A549 (cell line): ENCODE measurements around the gene INSC.

Experiments used
- CHD4 ChIP-seq: fragments of 200-600 bp; sonication (generic); IDR thresholded peaks from 2 replicates; pipeline ENCODE4 v1.6.1; 2016; ENCODE audit warnings: antibody characterized with exemption, mild to moderate bottlenecking, borderline replicate concordance
- JUNB ChIP-seq: fragments of >200 bp; sonication (Bioruptor Twin); formaldehyde crosslinking; IDR thresholded peaks from 2 replicates; pipeline ENCODE4 v1.6.1; 2016
- MYC ChIP-seq: IDR thresholded peaks from 2 replicates; pipeline ENCODE4 v1.6.1; 2012; ENCODE audit warnings: mild to moderate bottlenecking, inconsistent platforms, low read length, improper control_type of control experiment, borderline replicate concordance
- POLR2A ChIP-seq: IDR thresholded peaks from 2 replicates; pipeline ENCODE4 v1.6.1; 2012; ENCODE audit warnings: mild to moderate bottlenecking, low read length
- POLR2AphosphoS2 ChIP-seq: conservative IDR thresholded peaks from 2 replicates; pipeline ENCODE4 v1.6.1; 2012; ENCODE audit warnings: low read length, improper control_type of control experiment, inconsistent platforms
- RAD21 ChIP-seq, 2 experiments: fragments of >200 bp in 1 of 2; sonication (Bioruptor Twin) in 1 of 2; formaldehyde crosslinking in 1 of 2; IDR thresholded peaks in 1 of 2; conservative IDR thresholded peaks in 1 of 2; 2 replicates in 1 of 2; 3 replicates in 1 of 2; pipeline ENCODE4 v1.6.1; 2012 to 2018; ENCODE audit warnings: inconsistent platforms in 1 of 2
- TP53 ChIP-seq: fragments of 250-450 bp; sonication (Bioruptor Pico); IDR thresholded peaks from 2 replicates; pipeline ENCODE4 v1.5.0; 2021; ENCODE audit warnings: mild to moderate bottlenecking, moderate library complexity
- TF ChIP-seq, protein P1 (sequence below): fragments of >200 bp; sonication (Bioruptor Twin); formaldehyde crosslinking; IDR thresholded peaks from 3 replicates; pipeline ENCODE4 v1.5.1; 2016
- TF ChIP-seq, protein P2 (sequence below): IDR thresholded peaks from 2 replicates; pipeline ENCODE4 v1.6.1; 2012
- TF ChIP-seq, protein P3 (sequence below): fragments of 200-600 bp; sonication (generic); IDR thresholded peaks from 2 replicates; pipeline ENCODE4 v1.6.1; 2016; ENCODE audit warnings: antibody characterized with exemption, mild to moderate bottlenecking, moderate library complexity
- TF ChIP-seq, protein P4 (sequence below): fragments of 450-650 bp; IDR thresholded peaks from 2 replicates; pipeline ENCODE4 v1.6.1; 2014; ENCODE audit warnings: antibody characterized with exemption

DNA sequence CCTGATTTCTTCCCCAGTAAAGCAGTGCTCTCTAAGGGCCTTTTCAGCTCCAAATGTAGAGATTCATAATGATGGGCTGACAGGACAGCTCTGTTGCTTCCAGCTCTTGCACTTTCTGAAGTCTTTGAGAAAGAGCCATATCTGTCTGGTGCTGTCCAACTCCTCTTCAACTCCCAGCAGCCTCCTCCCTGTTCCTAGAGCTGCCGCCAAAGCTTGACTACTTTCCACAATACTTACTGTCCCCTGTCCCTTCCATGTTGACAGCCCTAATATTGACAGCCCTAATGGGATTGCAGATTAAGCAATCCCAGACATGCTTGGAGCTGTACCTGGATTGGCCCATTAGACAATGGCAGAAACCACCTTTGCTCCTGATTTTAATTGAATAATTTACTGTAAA lies 29.6 kb downstream of the INSC start:
- TF ChIP-seq TP53 (CRISPR knock-in tag) (no peak), RAD21 (conservative IDR thresholded peaks at IDR 0.05 in 1 of 2, IDR thresholded peaks at IDR 0.05 in 1 of 2) (no peak), MYC (no peak), CHD4 (no peak), POLR2A (no peak), POLR2AphosphoS2 (no peak), JUNB (no peak)
- TF ChIP-seq, protein P1, sequence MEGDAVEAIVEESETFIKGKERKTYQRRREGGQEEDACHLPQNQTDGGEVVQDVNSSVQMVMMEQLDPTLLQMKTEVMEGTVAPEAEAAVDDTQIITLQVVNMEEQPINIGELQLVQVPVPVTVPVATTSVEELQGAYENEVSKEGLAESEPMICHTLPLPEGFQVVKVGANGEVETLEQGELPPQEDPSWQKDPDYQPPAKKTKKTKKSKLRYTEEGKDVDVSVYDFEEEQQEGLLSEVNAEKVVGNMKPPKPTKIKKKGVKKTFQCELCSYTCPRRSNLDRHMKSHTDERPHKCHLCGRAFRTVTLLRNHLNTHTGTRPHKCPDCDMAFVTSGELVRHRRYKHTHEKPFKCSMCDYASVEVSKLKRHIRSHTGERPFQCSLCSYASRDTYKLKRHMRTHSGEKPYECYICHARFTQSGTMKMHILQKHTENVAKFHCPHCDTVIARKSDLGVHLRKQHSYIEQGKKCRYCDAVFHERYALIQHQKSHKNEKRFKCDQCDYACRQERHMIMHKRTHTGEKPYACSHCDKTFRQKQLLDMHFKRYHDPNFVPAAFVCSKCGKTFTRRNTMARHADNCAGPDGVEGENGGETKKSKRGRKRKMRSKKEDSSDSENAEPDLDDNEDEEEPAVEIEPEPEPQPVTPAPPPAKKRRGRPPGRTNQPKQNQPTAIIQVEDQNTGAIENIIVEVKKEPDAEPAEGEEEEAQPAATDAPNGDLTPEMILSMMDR: no peak
- TF ChIP-seq, protein P2, sequence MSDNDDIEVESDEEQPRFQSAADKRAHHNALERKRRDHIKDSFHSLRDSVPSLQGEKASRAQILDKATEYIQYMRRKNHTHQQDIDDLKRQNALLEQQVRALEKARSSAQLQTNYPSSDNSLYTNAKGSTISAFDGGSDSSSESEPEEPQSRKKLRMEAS: no peak
- TF ChIP-seq, protein P3, sequence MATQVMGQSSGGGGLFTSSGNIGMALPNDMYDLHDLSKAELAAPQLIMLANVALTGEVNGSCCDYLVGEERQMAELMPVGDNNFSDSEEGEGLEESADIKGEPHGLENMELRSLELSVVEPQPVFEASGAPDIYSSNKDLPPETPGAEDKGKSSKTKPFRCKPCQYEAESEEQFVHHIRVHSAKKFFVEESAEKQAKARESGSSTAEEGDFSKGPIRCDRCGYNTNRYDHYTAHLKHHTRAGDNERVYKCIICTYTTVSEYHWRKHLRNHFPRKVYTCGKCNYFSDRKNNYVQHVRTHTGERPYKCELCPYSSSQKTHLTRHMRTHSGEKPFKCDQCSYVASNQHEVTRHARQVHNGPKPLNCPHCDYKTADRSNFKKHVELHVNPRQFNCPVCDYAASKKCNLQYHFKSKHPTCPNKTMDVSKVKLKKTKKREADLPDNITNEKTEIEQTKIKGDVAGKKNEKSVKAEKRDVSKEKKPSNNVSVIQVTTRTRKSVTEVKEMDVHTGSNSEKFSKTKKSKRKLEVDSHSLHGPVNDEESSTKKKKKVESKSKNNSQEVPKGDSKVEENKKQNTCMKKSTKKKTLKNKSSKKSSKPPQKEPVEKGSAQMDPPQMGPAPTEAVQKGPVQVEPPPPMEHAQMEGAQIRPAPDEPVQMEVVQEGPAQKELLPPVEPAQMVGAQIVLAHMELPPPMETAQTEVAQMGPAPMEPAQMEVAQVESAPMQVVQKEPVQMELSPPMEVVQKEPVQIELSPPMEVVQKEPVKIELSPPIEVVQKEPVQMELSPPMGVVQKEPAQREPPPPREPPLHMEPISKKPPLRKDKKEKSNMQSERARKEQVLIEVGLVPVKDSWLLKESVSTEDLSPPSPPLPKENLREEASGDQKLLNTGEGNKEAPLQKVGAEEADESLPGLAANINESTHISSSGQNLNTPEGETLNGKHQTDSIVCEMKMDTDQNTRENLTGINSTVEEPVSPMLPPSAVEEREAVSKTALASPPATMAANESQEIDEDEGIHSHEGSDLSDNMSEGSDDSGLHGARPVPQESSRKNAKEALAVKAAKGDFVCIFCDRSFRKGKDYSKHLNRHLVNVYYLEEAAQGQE: no peak
- TF ChIP-seq, protein P4, sequence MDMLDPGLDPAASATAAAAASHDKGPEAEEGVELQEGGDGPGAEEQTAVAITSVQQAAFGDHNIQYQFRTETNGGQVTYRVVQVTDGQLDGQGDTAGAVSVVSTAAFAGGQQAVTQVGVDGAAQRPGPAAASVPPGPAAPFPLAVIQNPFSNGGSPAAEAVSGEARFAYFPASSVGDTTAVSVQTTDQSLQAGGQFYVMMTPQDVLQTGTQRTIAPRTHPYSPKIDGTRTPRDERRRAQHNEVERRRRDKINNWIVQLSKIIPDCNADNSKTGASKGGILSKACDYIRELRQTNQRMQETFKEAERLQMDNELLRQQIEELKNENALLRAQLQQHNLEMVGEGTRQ: no peak
